Eye (tissue), 1 donor: ENCODE measurements around the gene CCDC24.

Experiments used
- DNase-seq: peaks from one replicate; pipeline ENCODE4 v3.0.0-alpha.2; 2015

The CCDC24 gene

GRCh38 chr1:43981135-43981491 is 10.3 kb upstream of the CCDC24 start:
- DNase-seq, result peak; percentile 9

GRCh38 chr1:43981636-43982035 is 9.8 kb upstream of the CCDC24 start:
- DNase-seq, result no peak

- no peak for DNase-seq
Observed at GRCh38 chr1:43982241-43982640, 9.2 kb upstream of the CCDC24 start.

GRCh38 chr1:43982808-43983207 is 8.6 kb upstream of the CCDC24 start:
- DNase-seq, result no peak

- no peak for DNase-seq
Observed at GRCh38 chr1:43983253-43983899, 8.0 kb upstream of the CCDC24 start.

- no peak for DNase-seq
Observed at GRCh38 chr1:43984855-43985254, 6.5 kb upstream of the CCDC24 start.

GRCh38 chr1:43985984-43986595 is 5.3 kb upstream of the CCDC24 start:
- no peak for DNase-seq

GRCh38 chr1:43986712-43987111 is 4.7 kb upstream of the CCDC24 start:
- no peak for DNase-seq

- DNase-seq, result no peak
Observed at GRCh38 chr1:43987159-43987902, 4.1 kb upstream of the CCDC24 start.

GRCh38 chr1:43990271-43991199 is 864 bp upstream of the CCDC24 start:
- DNase-seq, result peak; percentile 28

GRCh38 chr1:43991200-43991475 is 261 bp upstream of the CCDC24 start:
- DNase-seq, result no peak

GRCh38 chr1:43992232-43992995 is 1.0 kb downstream of the CCDC24 start:
- no peak for DNase-seq

- DNase-seq, result no peak
Observed at GRCh38 chr1:43993206-43993914, 2.0 kb downstream of the CCDC24 start.

- DNase-seq, result no peak
Observed at GRCh38 chr1:43994071-43994470, 2.7 kb downstream of the CCDC24 start.

GRCh38 chr1:43994794-43995790 is 3.7 kb downstream of the CCDC24 start:
- DNase-seq, result no peak

- no peak for DNase-seq
Observed at GRCh38 chr1:43995984-43996732, 4.8 kb downstream of the CCDC24 start.

- no peak for DNase-seq
Observed at GRCh38 chr1:43996733-43997115, 5.3 kb downstream of the CCDC24 start.

- DNase-seq, result no peak
Observed at GRCh38 chr1:43997295-43997999, 6.0 kb downstream of the CCDC24 start.

- no peak for DNase-seq
Observed at GRCh38 chr1:43998000-43998378, 6.6 kb downstream of the CCDC24 start.
